GM12864 (cell line): ENCODE data around the gene RAVER1.

Experiments
- DNase-seq: peaks from one replicate; pipeline ENCODE4 v3.0.0-alpha.2; 2011; ENCODE audit warnings: low read depth
- H3K4me3 ChIP-seq: 2 replicates; pipeline ENCODE4 v1.5.1; 2011; ENCODE audit warnings: mild to moderate bottlenecking, low read depth, low read length, control low read depth
- CTCF ChIP-seq: IDR thresholded peaks from 2 replicates; pipeline ENCODE4 v1.5.1; 2011; ENCODE audit warnings: low read depth, mild to moderate bottlenecking, moderate library complexity, low read length, control low read depth, inconsistent platforms; ENCODE audit errors: missing control alignments

Gene RAVER1

GRCh38 chr19:10361569-10362011 is 28.3 kb upstream of the RAVER1 start:
- no peak for TF ChIP-seq CTCF
- DNase-seq, result no peak
- no peak overlapping the region for H3K4me3 ChIP-seq

- no peak for DNase-seq
- no peak overlapping the region for H3K4me3 ChIP-seq
- no peak for TF ChIP-seq CTCF
Observed at GRCh38 chr19:10356431-10356830, 23.1 kb upstream of the RAVER1 start.

GRCh38 chr19:10353793-10354391 is 20.6 kb upstream of the RAVER1 start:
- no peak for TF ChIP-seq CTCF
- H3K4me3 ChIP-seq, result no peak overlapping the region
- DNase-seq, result no peak

GRCh38 chr19:10352764-10353671 is 19.7 kb upstream of the RAVER1 start:
- no peak for TF ChIP-seq CTCF
- no peak overlapping the region for H3K4me3 ChIP-seq
- DNase-seq, result no peak

- no peak overlapping the region for H3K4me3 ChIP-seq
- TF ChIP-seq CTCF, result no peak
- DNase-seq, result no peak
Observed at GRCh38 chr19:10346509-10346908, 13.2 kb upstream of the RAVER1 start.

GRCh38 chr19:10344780-10345179 is 11.5 kb upstream of the RAVER1 start:
- no peak for TF ChIP-seq CTCF
- DNase-seq, result no peak
- H3K4me3 ChIP-seq, result no peak overlapping the region
